GM19193 (cell line): ENCODE data around the gene IQSEC1.

Experiments used
- POLR2A ChIP-seq: IDR thresholded peaks from 4 replicates; pipeline ENCODE4 v1.6.1; 2011; ENCODE audit not compliant: insufficient read depth, insufficient read length; ENCODE audit errors: extremely low read depth

The IQSEC1 gene

GRCh38 chr3:12986031-12986430, 87.2 kb downstream of the IQSEC1 start:
- TF ChIP-seq POLR2A = no peak

GRCh38 chr3:12985148-12985547, 88.1 kb downstream of the IQSEC1 start:
- TF ChIP-seq POLR2A = no peak

GRCh38 chr3:12984023-12984823, 89.0 kb downstream of the IQSEC1 start:
- no peak for TF ChIP-seq POLR2A

GRCh38 chr3:12983319-12983718, 89.9 kb downstream of the IQSEC1 start:
- no peak for TF ChIP-seq POLR2A

GRCh38 chr3:12982619-12983101, 90.6 kb downstream of the IQSEC1 start:
- TF ChIP-seq POLR2A = no peak

GRCh38 chr3:12981306-12982275, 91.6 kb downstream of the IQSEC1 start:
- TF ChIP-seq POLR2A = no peak

GRCh38 chr3:12980596-12981290, 92.5 kb downstream of the IQSEC1 start:
- TF ChIP-seq POLR2A = no peak

GRCh38 chr3:12979947-12980487, 93.2 kb downstream of the IQSEC1 start:
- no peak for TF ChIP-seq POLR2A

GRCh38 chr3:12979151-12979946, 93.9 kb downstream of the IQSEC1 start:
- TF ChIP-seq POLR2A = no peak

- TF ChIP-seq POLR2A = no peak
Measured at GRCh38 chr3:12978682-12979081, 94.5 kb downstream of the IQSEC1 start.

GRCh38 chr3:12977117-12977808, 96.0 kb downstream of the IQSEC1 start:
- TF ChIP-seq POLR2A = no peak

GRCh38 chr3:12975748-12976522, 97.3 kb downstream of the IQSEC1 start:
- TF ChIP-seq POLR2A = no peak
